HEK293 (cell line): ENCODE results near the gene MICAL3.

Experiments
- CTCF ChIA-PET: fragments of 350-600 bp; formaldehyde crosslinking; extraction: SDS; loops from one replicate; lab custom pipeline; 2021; ENCODE audit warnings: antibody characterized with exemption; lab: Yijun Ruan, JAX
- POLR2A ChIA-PET: fragments of 300-600 bp; formaldehyde crosslinking; extraction: SDS; loops from one replicate; lab custom pipeline; 2020; ENCODE audit warnings: antibody characterized with exemption, inconsistent platforms; lab: Yijun Ruan, JAX
- H3K27ac ChIP-seq: fragments of 200-500 bp; sonication (Bioruptor generic); 2 replicates; pipeline ENCODE4 v1.5.1; 2014; ENCODE audit warnings: low read depth, low read length, control low read depth, inconsistent platforms; ENCODE audit errors: extremely low read depth
- H3K36me3 ChIP-seq, 2 experiments: fragments of 200-500 bp in 1 of 2; sonication (Bioruptor generic) in 1 of 2; 1 replicate in 1 of 2; 2 replicates in 1 of 2; pipeline ENCODE4 v1.5.1; 2014 to 2017; ENCODE audit warnings: inconsistent platforms in 2 of 2, low read length in 2 of 2; ENCODE audit not compliant: control insufficient read depth in 2 of 2, insufficient read depth in 1 of 2
- H3K4me1 ChIP-seq: fragments of 200-500 bp; sonication (Bioruptor generic); 2 replicates; pipeline ENCODE4 v1.5.1; 2014; ENCODE audit warnings: mild to moderate bottlenecking, low read length, inconsistent platforms; ENCODE audit not compliant: control insufficient read depth, insufficient read depth
- H3K4me3 ChIP-seq: 2 replicates; pipeline ENCODE4 v1.5.1; 2011; ENCODE audit warnings: low read depth, mild to moderate bottlenecking, control low read depth, low read length, moderate library complexity
- H3K9me3 ChIP-seq: fragments of 200-500 bp; sonication (Bioruptor generic); 2 replicates; pipeline ENCODE4 v1.5.1; 2014; ENCODE audit warnings: low read depth, low read length, inconsistent platforms; ENCODE audit not compliant: control insufficient read depth, insufficient read depth
- GLIS1 ChIP-seq: fragments of 450-650 bp; formaldehyde crosslinking; IDR thresholded peaks from 2 replicates; pipeline ENCODE4 v1.5.1; 2016; ENCODE audit warnings: missing biosample characterization, missing genetic modification characterization
- HOXD13 ChIP-seq: sonication (generic); formaldehyde crosslinking; IDR thresholded peaks from 2 replicates; pipeline ENCODE4 v1.8.0; 2022; ENCODE audit warnings: missing genetic modification reagents, borderline replicate concordance
- IKZF3 ChIP-seq: fragments of 450-650 bp; IDR thresholded peaks from 2 replicates; pipeline ENCODE4 v1.5.0; 2018; ENCODE audit warnings: missing biosample characterization, mild to moderate bottlenecking, missing genetic modification characterization, moderate library complexity
- KLF1 ChIP-seq: fragments of 450-650 bp; formaldehyde crosslinking; IDR thresholded peaks from 2 replicates; pipeline ENCODE4 v1.5.1; 2016; ENCODE audit warnings: missing biosample characterization, missing genetic modification characterization
- OSR2 ChIP-seq: fragments of 450-650 bp; formaldehyde crosslinking; IDR thresholded peaks from 2 replicates; pipeline ENCODE4 v1.5.1; 2016; ENCODE audit warnings: missing biosample characterization, missing genetic modification characterization
- SETDB1 ChIP-seq: IDR thresholded peaks from one replicate; pipeline ENCODE4 v1.6.1; 2017; ENCODE audit warnings: mild to moderate bottlenecking, low read length, moderate library complexity, mixed read lengths; ENCODE audit not compliant: insufficient read length
- TRIM28 ChIP-seq: IDR thresholded peaks from 2 replicates; pipeline ENCODE4 v1.6.1; 2011; ENCODE audit warnings: low read length, control low read depth, borderline replicate concordance
- ZNF10 ChIP-seq: fragments of 450-650 bp; formaldehyde crosslinking; IDR thresholded peaks from 2 replicates; pipeline ENCODE4 v1.5.1; 2017; ENCODE audit warnings: missing biosample characterization, missing genetic modification characterization
- ZNF341 ChIP-seq: fragments of 450-650 bp; formaldehyde crosslinking; IDR thresholded peaks from 2 replicates; pipeline ENCODE4; 2016; ENCODE audit warnings: low read depth, missing biosample characterization, missing genetic modification characterization
- ZNF571 ChIP-seq: fragments of 450-650 bp; formaldehyde crosslinking; IDR thresholded peaks from 2 replicates; pipeline ENCODE4 v1.5.0; 2017; ENCODE audit warnings: missing biosample characterization, missing genetic modification characterization
- ZNF629 ChIP-seq: fragments of 450-650 bp; formaldehyde crosslinking; IDR thresholded peaks from 2 replicates; pipeline ENCODE4 v1.5.1; 2017; ENCODE audit warnings: missing biosample characterization, missing genetic modification characterization
- ZNF830 ChIP-seq: fragments of 450-650 bp; IDR thresholded peaks from 2 replicates; pipeline ENCODE4 v1.5.0; 2018; ENCODE audit warnings: missing biosample characterization, missing genetic modification characterization, low read depth, mild to moderate bottlenecking, moderate library complexity
- ZNF843 ChIP-seq: fragments of 450-650 bp; formaldehyde crosslinking; IDR thresholded peaks from 2 replicates; pipeline ENCODE4 v1.5.1; 2016; ENCODE audit warnings: missing biosample characterization, missing genetic modification characterization
- TF ChIP-seq, protein P1 (sequence below): fragments of 450-650 bp; formaldehyde crosslinking; IDR thresholded peaks from 2 replicates; pipeline ENCODE4 v1.5.1; 2016; ENCODE audit warnings: missing biosample characterization, missing genetic modification characterization, low read depth
- TF ChIP-seq, protein P2 (sequence below): fragments of 450-650 bp; formaldehyde crosslinking; IDR thresholded peaks from 2 replicates; pipeline ENCODE4 v1.5.1; 2017; ENCODE audit warnings: missing biosample characterization, missing genetic modification characterization
- TF ChIP-seq, protein P3 (sequence below): fragments of 450-650 bp; formaldehyde crosslinking; IDR thresholded peaks from 2 replicates; pipeline ENCODE4 v1.5.1; 2016; ENCODE audit warnings: missing biosample characterization, missing genetic modification characterization
- TF ChIP-seq, protein P4 (sequence below): fragments of 450-650 bp; formaldehyde crosslinking; IDR thresholded peaks from 2 replicates; pipeline ENCODE4 v1.5.1; 2016; ENCODE audit warnings: missing biosample characterization, missing genetic modification characterization

MICAL3 gene

DNA sequence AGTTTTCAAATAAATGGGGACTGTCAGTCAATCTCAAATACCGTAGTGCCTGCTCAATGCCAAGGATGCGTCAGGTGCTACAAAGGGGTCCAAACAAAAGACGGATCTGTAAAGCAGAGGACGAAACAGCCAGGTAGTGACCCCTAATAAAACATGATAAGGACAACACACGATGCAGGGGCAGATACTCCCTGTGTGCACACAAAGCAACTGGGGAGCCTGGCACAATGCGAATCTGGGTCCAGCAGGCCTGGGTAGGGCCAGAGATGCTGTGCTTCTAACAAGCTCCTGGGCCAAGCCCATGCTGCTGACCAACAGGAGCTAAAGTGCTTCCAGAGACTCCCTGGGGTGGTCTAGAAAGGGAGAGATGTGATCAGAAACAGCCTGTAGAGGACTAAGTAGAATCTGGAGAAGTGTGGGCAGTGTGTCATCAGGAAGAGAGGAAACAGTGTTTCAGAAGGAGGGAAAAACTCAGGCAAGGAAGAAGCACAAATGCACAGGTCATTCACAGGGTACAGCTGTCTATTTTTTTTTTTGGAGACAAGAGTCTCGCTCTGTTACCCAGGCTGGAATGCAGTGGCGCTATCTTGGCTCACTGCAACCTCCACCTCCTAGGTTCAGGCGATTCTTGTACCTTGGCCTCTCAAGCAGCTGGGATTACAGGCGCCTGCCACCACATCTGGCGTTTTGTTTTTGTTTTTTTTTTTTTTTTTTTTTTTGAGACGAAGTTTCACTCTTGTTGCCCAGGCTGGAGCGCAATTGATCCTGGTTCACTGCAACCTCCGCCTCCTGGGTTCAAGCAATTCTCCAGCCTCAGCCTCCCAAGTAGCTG, 74.5 kb downstream of the MICAL3 start (continued):
- TF ChIP-seq, protein P1, sequence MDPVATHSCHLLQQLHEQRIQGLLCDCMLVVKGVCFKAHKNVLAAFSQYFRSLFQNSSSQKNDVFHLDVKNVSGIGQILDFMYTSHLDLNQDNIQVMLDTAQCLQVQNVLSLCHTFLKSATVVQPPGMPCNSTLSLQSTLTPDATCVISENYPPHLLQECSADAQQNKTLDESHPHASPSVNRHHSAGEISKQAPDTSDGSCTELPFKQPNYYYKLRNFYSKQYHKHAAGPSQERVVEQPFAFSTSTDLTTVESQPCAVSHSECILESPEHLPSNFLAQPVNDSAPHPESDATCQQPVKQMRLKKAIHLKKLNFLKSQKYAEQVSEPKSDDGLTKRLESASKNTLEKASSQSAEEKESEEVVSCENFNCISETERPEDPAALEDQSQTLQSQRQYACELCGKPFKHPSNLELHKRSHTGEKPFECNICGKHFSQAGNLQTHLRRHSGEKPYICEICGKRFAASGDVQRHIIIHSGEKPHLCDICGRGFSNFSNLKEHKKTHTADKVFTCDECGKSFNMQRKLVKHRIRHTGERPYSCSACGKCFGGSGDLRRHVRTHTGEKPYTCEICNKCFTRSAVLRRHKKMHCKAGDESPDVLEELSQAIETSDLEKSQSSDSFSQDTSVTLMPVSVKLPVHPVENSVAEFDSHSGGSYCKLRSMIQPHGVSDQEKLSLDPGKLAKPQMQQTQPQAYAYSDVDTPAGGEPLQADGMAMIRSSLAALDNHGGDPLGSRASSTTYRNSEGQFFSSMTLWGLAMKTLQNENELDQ (tag by site-specific recombination) = no peak
- TF ChIP-seq SETDB1 (no peak), OSR2 (tag by site-specific recombination) (peak; percentile 38), ZNF10 (tag by site-specific recombination) (peak; percentile 67; the same call in 1 of the 2 replicates)
- TF ChIP-seq, all 188 proteins: peak for 7

DNA sequence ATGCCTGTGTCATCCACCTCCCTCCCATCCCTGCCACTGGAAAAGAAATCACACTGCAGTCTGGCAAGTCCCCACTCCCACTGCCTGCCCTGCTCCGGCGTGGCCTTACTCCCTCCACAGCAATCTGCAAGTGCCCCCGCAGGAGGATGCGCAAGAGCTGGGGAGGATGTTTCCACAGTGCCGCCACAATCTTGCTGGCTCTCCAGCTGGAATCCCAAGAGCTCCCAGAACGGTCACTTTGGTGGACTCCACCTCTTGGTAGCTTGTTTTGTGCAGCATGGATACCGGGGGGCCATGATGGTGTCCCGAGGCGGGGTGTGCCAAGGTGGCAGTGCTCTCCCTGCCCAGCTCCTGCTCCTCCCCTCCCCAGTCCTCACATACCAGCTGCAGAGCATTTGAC, 76.3 kb downstream of the MICAL3 start:
- no peaks in the 10 kb centered on the region for H3K9me3 ChIP-seq
- CTCF ChIA-PET = interaction anchor here (0.6 to 1.3 kb wide), 5 partner anchors 11 to 128 kb away, joined by 3 to 4 read pairs (median 4); no protein-coding TSS in a partner anchor
- no peaks in the 10 kb centered on the region; a peak in 1 of 3 replicates for H3K36me3 ChIP-seq
- no peak overlapping the region for H3K27ac ChIP-seq
- POLR2A ChIA-PET = no interaction called here
- H3K4me3 ChIP-seq = no peak overlapping the region
- no peak for TF ChIP-seq ZNF571 (tag by site-specific recombination)
- TF ChIP-seq, protein P2, sequence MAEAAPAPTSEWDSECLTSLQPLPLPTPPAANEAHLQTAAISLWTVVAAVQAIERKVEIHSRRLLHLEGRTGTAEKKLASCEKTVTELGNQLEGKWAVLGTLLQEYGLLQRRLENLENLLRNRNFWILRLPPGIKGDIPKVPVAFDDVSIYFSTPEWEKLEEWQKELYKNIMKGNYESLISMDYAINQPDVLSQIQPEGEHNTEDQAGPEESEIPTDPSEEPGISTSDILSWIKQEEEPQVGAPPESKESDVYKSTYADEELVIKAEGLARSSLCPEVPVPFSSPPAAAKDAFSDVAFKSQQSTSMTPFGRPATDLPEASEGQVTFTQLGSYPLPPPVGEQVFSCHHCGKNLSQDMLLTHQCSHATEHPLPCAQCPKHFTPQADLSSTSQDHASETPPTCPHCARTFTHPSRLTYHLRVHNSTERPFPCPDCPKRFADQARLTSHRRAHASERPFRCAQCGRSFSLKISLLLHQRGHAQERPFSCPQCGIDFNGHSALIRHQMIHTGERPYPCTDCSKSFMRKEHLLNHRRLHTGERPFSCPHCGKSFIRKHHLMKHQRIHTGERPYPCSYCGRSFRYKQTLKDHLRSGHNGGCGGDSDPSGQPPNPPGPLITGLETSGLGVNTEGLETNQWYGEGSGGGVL = no peak
- H3K4me1 ChIP-seq = peaks cover 22% of the 10 kb centered on the region

DNA sequence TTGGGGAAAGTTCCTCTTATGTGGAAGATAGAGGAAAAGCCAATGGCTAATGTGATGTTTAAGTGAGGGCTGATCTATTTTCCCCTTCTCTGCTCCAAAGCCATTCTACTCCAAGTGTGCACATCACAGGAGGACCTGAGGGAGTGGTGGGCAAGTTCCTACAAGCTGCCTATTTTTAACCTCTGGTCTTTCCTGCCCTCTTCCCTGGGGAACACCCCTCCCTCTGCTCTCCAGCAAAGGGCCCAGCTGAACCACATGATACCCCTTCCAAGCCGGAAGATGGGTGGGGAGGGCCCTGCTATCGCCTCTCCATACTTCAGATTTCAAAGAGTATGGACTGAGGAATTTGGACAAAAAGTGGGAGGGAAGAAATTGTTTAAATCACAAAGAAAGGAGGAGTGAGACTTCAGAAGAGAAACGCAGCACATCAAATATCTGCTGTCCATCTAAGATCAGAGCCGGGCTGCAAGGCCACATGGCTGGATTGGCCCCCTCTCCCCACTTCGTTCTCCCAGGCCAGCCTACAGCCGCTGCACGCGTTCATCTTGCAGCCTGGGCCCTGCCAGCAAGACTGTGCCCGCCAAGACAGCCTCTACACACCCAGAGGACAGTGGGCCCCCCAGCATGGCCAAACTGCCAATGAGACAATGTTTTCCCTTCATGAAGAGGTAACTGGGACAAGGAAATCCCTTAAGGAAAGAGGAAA, 77.5 kb downstream of the MICAL3 start:
- Histone ChIP-seq H3K36me3 (no peaks in the 10 kb centered on the region; a peak in 1 of 3 replicates), H3K4me1 (peaks cover 22% of the 10 kb centered on the region)
- CTCF ChIA-PET = interaction anchor here (0.7 to 1.3 kb wide), 3 partner anchors 53 to 470 kb away, joined by 3 to 4 read pairs (median 3); no protein-coding TSS in a partner anchor
- TF ChIP-seq IKZF3 (tag by site-specific recombination) (no peak), KLF1 (tag by site-specific recombination) (peak; percentile 28; the same call in 1 of the 2 replicates), GLIS1 (tag by site-specific recombination) (peak; percentile 65), HOXD13 (no peak), ZNF843 (tag by site-specific recombination) (no peak), ZNF341 (tag by site-specific recombination) (peak; percentile 89), ZNF830 (tag by site-specific recombination) (no peak), ZNF629 (0 out of 2 replicates have a peak, but pooled peaks have one; percentile 35), TRIM28 (peak; percentile 43; the same call in 1 of the 2 replicates)
- TF ChIP-seq, protein P3, sequence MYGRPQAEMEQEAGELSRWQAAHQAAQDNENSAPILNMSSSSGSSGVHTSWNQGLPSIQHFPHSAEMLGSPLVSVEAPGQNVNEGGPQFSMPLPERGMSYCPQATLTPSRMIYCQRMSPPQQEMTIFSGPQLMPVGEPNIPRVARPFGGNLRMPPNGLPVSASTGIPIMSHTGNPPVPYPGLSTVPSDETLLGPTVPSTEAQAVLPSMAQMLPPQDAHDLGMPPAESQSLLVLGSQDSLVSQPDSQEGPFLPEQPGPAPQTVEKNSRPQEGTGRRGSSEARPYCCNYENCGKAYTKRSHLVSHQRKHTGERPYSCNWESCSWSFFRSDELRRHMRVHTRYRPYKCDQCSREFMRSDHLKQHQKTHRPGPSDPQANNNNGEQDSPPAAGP (tag by site-specific recombination) = peak; percentile 47; the same call in 1 of the 2 replicates
- TF ChIP-seq, protein P4, sequence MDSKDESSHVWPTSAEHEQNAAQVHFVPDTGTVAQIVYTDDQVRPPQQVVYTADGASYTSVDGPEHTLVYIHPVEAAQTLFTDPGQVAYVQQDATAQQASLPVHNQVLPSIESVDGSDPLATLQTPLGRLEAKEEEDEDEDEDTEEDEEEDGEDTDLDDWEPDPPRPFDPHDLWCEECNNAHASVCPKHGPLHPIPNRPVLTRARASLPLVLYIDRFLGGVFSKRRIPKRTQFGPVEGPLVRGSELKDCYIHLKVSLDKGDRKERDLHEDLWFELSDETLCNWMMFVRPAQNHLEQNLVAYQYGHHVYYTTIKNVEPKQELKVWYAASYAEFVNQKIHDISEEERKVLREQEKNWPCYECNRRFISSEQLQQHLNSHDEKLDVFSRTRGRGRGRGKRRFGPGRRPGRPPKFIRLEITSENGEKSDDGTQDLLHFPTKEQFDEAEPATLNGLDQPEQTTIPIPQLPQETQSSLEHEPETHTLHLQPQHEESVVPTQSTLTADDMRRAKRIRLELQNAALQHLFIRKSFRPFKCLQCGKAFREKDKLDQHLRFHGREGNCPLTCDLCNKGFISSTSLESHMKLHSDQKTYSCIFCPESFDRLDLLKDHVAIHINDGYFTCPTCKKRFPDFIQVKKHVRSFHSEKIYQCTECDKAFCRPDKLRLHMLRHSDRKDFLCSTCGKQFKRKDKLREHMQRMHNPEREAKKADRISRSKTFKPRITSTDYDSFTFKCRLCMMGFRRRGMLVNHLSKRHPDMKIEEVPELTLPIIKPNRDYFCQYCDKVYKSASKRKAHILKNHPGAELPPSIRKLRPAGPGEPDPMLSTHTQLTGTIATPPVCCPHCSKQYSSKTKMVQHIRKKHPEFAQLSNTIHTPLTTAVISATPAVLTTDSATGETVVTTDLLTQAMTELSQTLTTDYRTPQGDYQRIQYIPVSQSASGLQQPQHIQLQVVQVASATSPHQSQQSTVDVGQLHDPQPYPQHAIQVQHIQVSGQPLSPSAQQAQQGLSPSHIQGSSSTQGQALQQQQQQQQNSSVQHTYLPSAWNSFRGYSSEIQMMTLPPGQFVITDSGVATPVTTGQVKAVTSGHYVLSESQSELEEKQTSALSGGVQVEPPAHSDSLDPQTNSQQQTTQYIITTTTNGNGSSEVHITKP (tag by site-specific recombination) = 0 out of 2 replicates have a peak, but pooled peaks have one; percentile 16
- TF ChIP-seq, all 188 proteins: peak for 7
- no peak overlapping the region for H3K4me3 ChIP-seq
- POLR2A ChIA-PET = no interaction called here
- H3K27ac ChIP-seq = no peak overlapping the region
- H3K9me3 ChIP-seq = no peaks in the 10 kb centered on the region
